Cardiac muscle cell (in vitro differentiated cells and primary cell): ENCODE measurements around the gene TCEANC. TPM values are rescaled to one million over a fixed set of nuclear protein-coding genes. Genes with fewer than 3 reads are reported as not detected.
A peak's percentile ranks its signal among the peaks of the same experiment; 100 is the strongest.

ENCODE experiments used
- DNase-seq, 2 donors: peaks; one replicate each; pipeline versions ENCODE4 v3.0.0 to v3.0.0-alpha.2; 2010 to 2017; ENCODE audit warnings: low read depth in 1 of 2, low spot score in 1 of 2
- H3K27ac ChIP-seq: fragments of 200-600 bp; sonication (generic); 2 replicates; pipeline ENCODE4 v1.5.1; 2016
- H3K27me3 ChIP-seq: fragments of 200-600 bp; sonication (generic); 2 replicates; pipeline ENCODE4 v1.6.0; 2016; ENCODE audit warnings: control low read depth
- H3K36me3 ChIP-seq: fragments of 200-600 bp; sonication (generic); 2 replicates; pipeline ENCODE4 v1.5.1; 2016; ENCODE audit warnings: control low read depth
- H3K4me1 ChIP-seq: fragments of 200-600 bp; sonication (generic); 2 replicates; pipeline ENCODE4 v1.8.1; 2017; ENCODE audit warnings: low read depth, mild to moderate bottlenecking, mixed run types
- H3K4me3 ChIP-seq: fragments of 200-600 bp; sonication (generic); 2 replicates; pipeline ENCODE4 v1.5.1; 2016; ENCODE audit warnings: mild to moderate bottlenecking
- H3K9me3 ChIP-seq: fragments of 200-600 bp; sonication (generic); 2 replicates; pipeline ENCODE4 v1.5.1; 2017; ENCODE audit warnings: low read depth, mild to moderate bottlenecking, control low read depth
- CTCF ChIP-seq: IDR thresholded peaks from 2 replicates; pipeline ENCODE4 v1.5.1; 2012; ENCODE audit warnings: low read depth, mild to moderate bottlenecking, low read length
- polyA plus RNA-seq: library from polyadenylated mRNA; unstranded; fragments of >200 nt; fragmentation: Nextera tagmentation; extraction: Ambion mirVana; gene quantifications from 2 replicates; pipeline ENCODE4 v1.2.1, GENCODE V29; 2016
- total RNA-seq: library from RNA; depleted of rRNA; stranded (reverse); fragments of >200 nt; gene quantifications from 2 replicates; pipeline ENCODE4 v1.2.3, GENCODE V29; 2016

The TCEANC gene
- total and polyA plus RNA-seq, 2 experiments from 2014 or later: 3.5 to 6.9 TPM

DNA sequence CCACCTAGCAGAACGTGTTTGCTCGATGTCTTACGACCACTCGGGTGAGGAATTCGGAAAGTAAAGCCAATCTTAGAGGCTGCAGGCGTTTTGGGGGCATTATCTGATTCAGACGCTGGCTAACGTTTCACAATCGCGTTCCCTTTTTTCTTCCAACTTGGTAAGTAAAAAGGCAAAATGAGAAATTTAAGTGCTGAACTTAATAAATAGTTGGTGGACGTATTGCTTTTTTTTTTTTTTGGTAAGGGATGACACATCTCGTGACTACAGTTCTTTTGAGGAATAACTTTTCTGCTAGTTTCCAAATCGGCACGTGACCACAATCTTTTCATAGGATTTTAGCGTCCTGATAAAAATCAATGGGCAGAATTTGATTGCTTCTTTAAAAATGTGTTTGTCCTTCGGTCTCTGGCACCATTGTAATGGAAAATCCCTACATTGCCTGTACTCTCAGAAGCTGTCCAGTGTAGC is 36.8 kb downstream of the TCEANC start:
- DNase-seq: peak; percentile 27 to 36
- H3K36me3 ChIP-seq: no peaks in the 10 kb centered on the region
- peak overlapping the region; percentile 96 for H3K27ac ChIP-seq
- peaks cover 29% of the 10 kb centered on the region for H3K4me1 ChIP-seq
- H3K9me3 ChIP-seq: no peaks in the 10 kb centered on the region
- peak overlapping the region; percentile 64 for H3K4me3 ChIP-seq
- TF ChIP-seq CTCF: no peak
- peaks cover 3% of the 10 kb centered on the region for H3K27me3 ChIP-seq

- Histone ChIP-seq H3K27ac (no peak overlapping the region), H3K36me3 (no peaks in the 10 kb centered on the region), H3K27me3 (peaks cover 3% of the 10 kb centered on the region), H3K4me3 (no peak overlapping the region), H3K9me3 (no peaks in the 10 kb centered on the region), H3K4me1 (peaks cover 30% of the 10 kb centered on the region)
- no peak for TF ChIP-seq CTCF
- DNase-seq: no peak
Observed at GRCh38 chrX:13690836-13691235, 37.9 kb downstream of the TCEANC start.

DNA sequence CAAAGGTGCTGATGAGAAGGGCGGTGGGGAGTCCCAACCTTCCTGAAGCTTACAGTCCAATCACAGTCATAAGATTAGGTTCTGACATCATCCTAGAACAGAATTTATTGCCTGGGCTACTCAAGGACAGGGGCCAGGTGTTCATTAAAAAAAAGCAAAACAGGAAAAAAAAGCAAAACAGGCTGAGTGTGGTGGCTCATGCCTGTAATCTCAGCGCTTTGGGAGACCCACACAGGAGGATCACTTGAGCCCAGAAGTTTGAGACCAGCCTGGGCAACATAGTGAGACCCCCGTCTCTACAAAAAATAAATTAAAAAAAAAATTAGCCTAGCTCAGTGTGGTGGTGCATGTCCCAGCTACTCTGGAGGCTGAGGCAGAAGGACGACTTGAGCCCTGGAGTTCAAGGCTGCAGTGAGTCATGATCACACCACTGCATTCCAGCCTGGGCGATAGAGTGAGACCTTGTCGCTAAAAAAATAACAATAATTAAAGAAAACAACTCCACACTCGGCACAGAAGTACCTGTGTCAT is 39.0 kb downstream of the TCEANC start:
- no peaks in the 10 kb centered on the region for H3K27me3 ChIP-seq
- TF ChIP-seq CTCF: no peak
- no peaks in the 10 kb centered on the region for H3K36me3 ChIP-seq
- H3K4me1 ChIP-seq: peaks cover 30% of the 10 kb centered on the region
- no peak overlapping the region for H3K4me3 ChIP-seq
- no peaks in the 10 kb centered on the region for H3K9me3 ChIP-seq
- DNase-seq: no peak
- no peak overlapping the region for H3K27ac ChIP-seq

DNA sequence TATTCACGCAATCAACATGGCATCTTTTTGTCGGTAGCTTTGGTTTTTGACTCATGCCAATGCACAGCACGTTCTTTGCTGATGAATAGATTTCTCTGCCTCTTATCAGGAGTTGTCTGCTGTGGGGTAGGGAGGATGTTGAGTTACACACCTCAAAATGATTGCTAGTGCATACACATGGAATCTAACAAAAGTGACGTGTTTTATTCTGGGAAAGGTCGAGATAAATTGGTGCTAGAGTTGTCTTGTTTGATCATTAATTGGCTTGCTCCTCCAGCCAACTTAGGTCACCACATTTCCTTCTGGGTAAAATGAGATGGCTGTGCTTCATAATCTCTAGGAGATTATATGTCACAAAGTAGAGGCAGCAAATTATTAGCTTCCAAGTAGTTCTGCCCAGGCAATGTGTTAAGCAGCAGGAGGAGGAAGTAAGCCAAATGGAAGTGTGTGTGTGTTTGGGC is 39.9 kb downstream of the TCEANC start:
- no peak overlapping the region for H3K4me3 ChIP-seq
- DNase-seq: no peak
- H3K36me3 ChIP-seq: no peaks in the 10 kb centered on the region
- TF ChIP-seq CTCF: no peak
- no peaks in the 10 kb centered on the region for H3K27me3 ChIP-seq
- peaks cover 30% of the 10 kb centered on the region for H3K4me1 ChIP-seq
- no peaks in the 10 kb centered on the region for H3K9me3 ChIP-seq
- peak overlapping the region; percentile 68 for H3K27ac ChIP-seq

DNA sequence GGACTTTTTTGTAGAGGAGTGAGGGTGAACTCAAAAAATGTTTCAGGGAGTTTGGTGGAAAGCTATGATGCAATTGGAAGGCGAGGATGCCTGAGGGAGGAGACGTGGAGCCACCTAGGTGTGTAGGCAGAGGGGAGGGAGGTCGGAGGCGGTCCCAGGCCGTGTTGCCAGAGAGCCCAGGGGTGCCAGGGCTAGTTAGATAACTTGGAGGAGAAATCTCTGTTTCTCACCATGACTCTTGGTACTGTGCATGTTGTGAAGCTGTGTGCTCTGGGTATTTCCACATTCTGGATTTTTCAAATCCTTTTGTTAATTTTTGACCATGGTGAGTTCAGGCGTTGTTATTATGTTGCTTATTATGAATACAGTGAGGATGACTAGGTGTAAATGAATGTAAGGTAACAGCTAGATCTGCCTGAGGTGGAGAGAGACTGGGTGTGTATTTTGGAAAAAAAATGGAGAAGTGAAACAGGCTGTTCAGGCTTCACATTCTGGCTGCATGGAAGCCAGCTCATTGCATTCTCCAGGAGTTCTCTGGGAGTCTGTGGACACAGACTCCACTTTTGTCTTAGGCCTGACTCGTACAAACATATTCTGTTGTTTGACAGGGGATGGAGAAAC is 40.5 kb downstream of the TCEANC start:
- Histone ChIP-seq H3K27ac (peak overlapping the region; percentile 68), H3K4me3 (no peak overlapping the region)

More for the DNA sequence above, 40.5 kb downstream of the TCEANC start:
- Histone ChIP-seq H3K36me3 (no peaks in the 10 kb centered on the region), H3K27me3 (no peaks in the 10 kb centered on the region), H3K4me1 (peaks cover 30% of the 10 kb centered on the region), H3K9me3 (no peaks in the 10 kb centered on the region)
- TF ChIP-seq CTCF: no peak
- no peak for DNase-seq
